HG03571 (cell line): ENCODE results near the gene ACTN3.
A peak's percentile ranks its signal among the peaks of the same experiment; 100 is the strongest.
"Not testable (repeated sequence)": the region's sequence is repeated elsewhere in the genome, so short reads cannot be mapped to it uniquely, and the experiment has no call there.

Experiments
- ATAC-seq: cut with Tn5 transposase; IDR thresholded peaks from one replicate; pipeline ENCODE4 v1.9.1; 2021; ENCODE audit not compliant: unreplicated experiment

Gene ACTN3

DNA sequence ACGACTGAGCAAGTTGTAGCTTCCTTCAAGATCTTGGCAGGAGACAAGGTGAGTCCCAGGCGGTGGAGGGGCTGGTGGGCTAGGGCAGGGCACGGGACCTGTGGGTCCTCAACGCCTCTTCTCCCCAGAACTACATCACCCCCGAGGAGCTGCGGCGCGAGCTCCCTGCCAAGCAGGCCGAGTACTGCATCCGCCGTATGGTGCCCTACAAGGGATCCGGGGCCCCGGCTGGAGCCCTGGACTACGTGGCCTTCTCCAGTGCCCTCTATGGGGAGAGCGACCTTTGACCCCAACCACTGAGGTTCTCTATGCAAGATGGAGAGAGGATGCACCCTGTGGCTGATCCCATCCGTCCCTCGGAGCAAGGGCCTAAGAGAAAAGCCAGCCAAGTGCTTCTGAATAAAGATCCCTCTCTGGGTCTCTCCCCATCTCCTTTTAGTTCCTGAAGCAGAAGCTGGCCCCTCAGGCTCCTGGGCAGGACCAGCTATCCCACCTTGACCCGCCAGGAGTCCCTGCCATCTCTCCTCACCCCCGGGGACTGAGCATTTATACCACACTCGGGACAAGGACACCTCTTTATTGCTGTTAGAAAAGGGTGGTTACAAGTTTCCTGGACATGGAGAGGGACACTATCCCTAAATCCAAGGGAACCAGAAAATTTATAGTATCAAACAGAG is 16.3 kb downstream of the ACTN3 start:
- no peak for ATAC-seq

DNA sequence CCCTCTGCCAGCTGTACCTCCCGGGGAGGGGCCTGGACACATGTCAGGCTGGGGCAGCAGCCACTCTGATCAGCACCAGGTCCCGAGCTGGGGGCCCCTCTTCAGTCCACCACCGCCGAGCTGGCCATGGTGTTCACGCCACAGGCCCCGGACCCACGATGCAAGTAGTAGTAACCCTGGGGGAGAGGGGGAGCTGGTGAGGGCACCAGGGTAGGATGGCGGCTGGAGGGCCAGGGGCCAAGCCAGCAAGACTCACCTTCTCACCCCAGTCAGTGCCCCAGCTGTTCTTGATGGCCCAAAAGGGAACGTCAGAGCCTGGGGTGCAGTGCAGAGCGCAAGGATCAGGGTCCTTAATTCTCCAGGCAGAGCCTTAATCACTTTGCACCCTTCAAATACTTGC is 17.1 kb downstream of the ACTN3 start:
- no peak for ATAC-seq

- no peak for ATAC-seq
Measured at GRCh38 chr11:66564538-66564937, 17.8 kb downstream of the ACTN3 start.

DNA sequence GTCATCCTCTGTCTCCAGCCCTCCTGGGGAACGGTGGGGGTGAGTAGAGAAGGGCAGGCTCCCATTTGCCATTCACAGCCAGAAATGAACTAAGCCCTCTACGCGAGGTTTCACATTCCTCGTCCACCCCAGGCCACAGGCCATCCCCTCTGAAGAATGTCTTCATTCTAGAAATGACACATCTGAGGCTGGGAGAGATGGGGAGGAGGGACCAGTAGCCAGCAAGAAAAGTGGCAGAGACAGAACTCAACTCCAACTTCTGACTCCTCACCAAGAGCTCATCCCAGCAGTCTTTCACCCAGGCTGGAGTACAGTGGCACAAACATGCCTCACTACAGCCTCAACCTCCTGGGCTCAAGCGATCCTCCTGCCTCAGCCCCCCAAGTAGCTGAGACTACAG is 18.3 kb downstream of the ACTN3 start:
- ATAC-seq = no peak

GRCh38 chr11:66566221-66566620 is 19.5 kb downstream of the ACTN3 start:
- ATAC-seq = no peak

GRCh38 chr11:66567787-66568123 is 21.1 kb downstream of the ACTN3 start:
- ATAC-seq = no peak

GRCh38 chr11:66568124-66568916 is 21.6 kb downstream of the ACTN3 start, which contains the start of gene CTSF:
TSS of gene CTSF (minus strand) at chr11:66568606. CDS start at chr11:66568486, 120 bp downstream.
- no peak for ATAC-seq

DNA sequence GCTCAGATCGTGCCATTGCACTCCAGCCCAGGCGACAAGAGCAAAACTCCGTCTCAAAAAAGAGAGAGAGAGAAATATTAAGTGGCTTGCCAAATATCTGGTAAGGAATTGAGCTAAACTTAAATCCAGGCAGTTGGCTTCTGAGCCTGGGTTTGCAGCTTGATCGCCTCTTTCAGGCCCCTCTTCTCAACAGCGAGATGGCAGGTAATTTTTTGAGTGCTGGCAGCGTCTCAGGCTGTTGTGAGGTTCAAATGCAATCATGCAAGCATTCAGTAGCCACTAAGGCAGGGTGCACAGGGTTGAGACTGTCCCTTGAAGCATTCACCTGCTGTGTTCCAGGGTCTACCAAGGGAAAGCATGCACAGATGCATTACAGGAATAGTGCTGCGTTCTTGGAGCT is 22.4 kb downstream of the ACTN3 start:
- no peak for ATAC-seq

DNA sequence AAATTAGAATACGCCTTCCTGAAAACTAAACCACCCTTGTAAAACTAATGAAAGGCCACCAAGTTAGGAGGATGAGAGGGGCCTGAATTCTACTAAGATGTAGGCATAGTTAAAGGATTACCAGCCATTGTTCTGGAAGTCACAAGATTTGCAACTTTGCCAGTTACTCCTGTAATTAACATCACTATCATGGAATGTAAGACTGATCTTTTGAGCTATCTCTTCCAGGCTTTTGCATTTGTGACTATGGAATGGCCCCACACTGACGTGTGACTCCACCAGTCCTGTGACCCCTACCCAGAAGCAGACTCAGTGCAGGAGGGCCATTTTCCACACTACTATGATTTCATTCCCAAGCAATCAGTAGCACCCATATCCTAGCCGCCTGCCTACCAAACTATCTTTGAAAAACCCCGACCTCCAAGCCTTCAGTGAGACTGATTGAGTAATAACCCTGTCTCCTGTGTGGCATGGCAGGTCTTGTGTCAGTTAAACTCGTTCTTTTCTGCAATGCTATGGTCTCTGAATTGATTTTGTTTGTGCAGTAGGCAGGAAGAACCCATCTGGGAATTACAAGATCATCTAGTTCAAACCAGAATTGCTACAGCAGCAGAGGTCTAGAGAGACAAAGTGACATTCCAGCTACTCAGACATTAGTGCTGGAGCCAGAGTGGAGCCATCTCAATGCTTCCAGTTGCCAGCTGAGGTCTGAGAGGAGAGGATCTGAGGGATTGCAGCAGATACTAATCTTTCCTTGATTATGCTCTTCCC is 23.6 kb downstream of the ACTN3 start:
- no peak for ATAC-seq

- no peak for ATAC-seq
Measured at GRCh38 chr11:66570850-66571180, 24.1 kb downstream of the ACTN3 start.

DNA sequence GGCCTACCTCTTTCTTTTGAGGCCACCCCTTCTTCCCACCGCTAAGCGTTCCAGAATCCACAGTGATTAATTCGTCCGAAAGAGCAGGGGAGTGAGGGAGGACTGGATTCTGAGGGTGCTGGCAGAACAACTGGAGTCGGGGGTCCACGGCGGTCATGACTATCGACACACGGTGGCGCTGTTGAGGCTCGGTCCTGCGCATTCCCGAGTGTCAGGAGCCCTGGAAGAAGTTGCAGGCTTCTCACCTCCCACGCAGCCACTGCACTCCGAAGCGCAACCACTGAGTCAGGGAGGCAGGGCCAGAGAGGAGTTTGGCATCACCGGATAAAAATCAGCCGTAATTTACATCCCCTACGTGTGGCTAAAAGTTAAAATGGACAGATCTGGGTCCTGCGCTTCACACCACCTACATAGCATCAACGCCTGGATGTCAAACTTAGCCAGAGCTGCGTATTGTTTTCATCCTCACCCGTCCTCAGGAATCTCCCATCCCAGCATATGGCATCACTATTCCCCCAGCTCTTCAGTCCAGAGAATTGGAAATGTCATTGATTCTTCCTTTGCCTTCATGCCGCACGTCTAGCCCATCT is 32.4 kb downstream of the ACTN3 start:
- no peak for ATAC-seq

DNA sequence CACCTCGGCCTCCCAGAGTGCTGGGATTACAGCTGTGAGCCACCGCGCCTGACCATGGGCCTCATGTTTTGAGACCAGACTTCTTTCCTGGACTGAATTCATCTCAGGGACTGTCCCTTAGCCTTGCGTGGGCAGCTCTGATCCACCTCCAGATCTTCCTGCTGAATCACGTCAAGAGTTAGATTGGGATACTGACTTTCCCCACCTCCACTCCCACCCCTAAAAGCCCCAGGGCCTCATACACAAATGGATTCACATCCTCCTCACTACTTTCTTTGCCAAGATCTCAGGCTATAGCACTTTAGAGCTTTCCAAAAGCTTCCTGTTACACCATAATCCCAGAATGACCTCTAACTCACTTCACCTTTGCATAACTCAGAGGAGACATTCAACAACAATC is 34.1 kb downstream of the ACTN3 start:
- no peak for ATAC-seq

DNA sequence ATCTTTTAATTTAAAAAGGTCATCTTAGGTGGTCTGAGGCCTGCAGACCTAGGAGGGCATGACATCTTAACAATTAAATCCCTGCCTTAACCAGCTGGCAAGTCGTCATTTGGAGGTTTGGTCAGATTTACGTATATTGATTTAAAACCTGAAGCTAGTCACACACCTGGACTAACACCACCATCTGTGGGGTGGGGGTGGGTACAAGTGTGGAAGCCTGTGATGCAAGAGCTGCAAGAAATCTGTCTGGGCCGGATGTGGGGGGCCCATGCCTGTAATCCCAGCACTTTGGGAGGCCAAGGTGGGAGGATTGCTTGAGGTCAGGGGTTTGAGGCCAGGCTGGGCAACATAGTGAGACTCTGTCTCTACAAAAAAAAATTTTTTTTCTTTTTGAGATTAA is 34.6 kb downstream of the ACTN3 start:
- ATAC-seq = no peak

- ATAC-seq = not testable (repeated sequence)
Measured at GRCh38 chr11:66582565-66583147, 36.0 kb downstream of the ACTN3 start.

- ATAC-seq = not testable (repeated sequence)
Measured at GRCh38 chr11:66585447-66585846, 38.7 kb downstream of the ACTN3 start.

GRCh38 chr11:66586136-66586535 is 39.4 kb downstream of the ACTN3 start:
- no peak for ATAC-seq

DNA sequence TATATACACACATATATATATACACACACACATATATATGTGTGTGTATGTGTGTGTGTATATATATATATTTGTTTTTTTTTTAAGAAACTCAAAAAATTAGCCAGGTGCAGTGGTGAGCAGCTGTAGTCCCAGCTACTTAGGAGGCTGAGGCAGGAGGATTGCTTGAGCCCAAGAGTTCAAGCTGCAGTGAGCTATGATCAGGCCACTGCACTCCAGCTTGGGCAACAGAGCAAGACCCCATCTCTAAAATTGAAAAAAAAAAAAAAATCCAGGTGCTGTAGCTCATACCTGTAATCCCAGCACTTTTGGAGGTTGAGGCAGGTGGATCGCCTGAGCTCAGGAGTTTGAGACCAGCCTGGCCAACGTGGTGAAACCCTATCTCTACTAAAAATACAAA is 42.6 kb downstream of the ACTN3 start:
- not testable (repeated sequence) for ATAC-seq

- no peak for ATAC-seq
Measured at GRCh38 chr11:66589996-66590675, 43.4 kb downstream of the ACTN3 start.

- no peak for ATAC-seq
Measured at GRCh38 chr11:66591175-66591574, 44.5 kb downstream of the ACTN3 start.

DNA sequence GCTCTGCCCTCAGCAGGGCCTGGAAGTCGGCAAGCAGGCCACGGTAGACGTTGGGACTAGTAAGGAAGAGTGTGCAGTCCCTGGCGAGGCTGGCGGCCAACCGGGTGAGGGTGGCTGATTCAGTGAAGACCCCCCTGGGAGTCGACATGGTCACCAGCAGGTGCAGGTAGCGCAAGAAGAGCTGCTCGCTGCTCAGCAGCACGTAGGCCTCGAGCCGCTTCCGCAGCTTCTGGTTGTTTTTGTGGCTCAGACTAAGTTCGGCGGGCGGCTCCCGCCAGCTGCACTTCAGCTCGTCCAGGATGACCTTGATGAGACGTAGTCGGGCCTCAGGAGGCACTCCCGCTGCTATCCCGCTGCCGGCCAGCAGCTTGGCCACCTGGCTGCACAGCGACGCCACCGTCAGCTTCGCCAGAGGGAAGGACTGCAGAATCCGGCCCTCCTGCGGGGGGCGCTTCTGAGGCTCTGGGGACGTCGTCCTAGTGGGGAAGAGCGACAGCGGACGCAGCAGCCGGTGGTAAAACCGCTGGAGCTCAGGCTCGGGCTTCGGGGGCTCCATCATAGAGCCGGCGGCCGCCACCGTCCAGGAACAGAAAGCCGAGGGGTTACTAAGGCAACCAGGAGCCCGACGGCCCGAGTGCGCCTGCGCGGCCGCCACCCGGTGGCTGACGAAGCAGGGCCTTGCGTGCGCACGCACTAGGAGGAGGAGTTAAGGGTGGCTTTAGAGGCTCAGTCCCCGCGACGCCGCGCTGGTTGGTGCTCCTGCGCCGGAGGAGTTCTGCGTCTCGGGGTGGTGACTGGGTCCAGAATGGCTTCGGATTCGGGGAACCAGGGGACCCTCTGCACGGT is 46.0 kb downstream of the ACTN3 start, which contains the start of the genes CCDC87 and CCS:
TSS of gene CCDC87 (minus strand) at position 607 of the 846 bp plus-strand sequence. CDS start at position 559, 48 bp downstream.
TSS of gene CCS (plus strand) at position 729 of the 846 bp plus-strand sequence. CDS start at position 806, 77 bp downstream.
- ATAC-seq = peak; percentile 88
